Sigmoid colon (tissue), 7 donors: ENCODE data around the gene TMEM256. TPM values are rescaled to one million over a fixed set of nuclear protein-coding genes. Genes with fewer than 3 reads are reported as not detected.

Source experiments
- DNase-seq: peaks from one replicate; pipeline ENCODE4 v3.0.0-alpha.2; 2019
- H3K27ac ChIP-seq, 4 donors: fragments of 200-600 bp; sonication (generic); one replicate each; pipeline ENCODE4 v1.5.1; 2016 to 2019; ENCODE audit warnings: mild to moderate bottlenecking in 1 of 4
- H3K27me3 ChIP-seq, 3 donors: fragments of 200-600 bp; sonication (generic); one replicate each; pipeline ENCODE4 v1.5.1; 2019; ENCODE audit warnings: mild to moderate bottlenecking in 1 of 3
- H3K36me3 ChIP-seq, 4 donors: fragments of 200-600 bp; sonication (generic); one replicate each; pipeline ENCODE4 v1.5.1; 2016 to 2019
- H3K4me1 ChIP-seq, 4 donors: fragments of 200-600 bp; sonication (generic); one replicate each; pipeline ENCODE4 v1.5.1; 2017 to 2019
- H3K4me3 ChIP-seq, 4 donors: fragments of 200-600 bp; sonication (generic); one replicate each; pipeline ENCODE4 v1.5.1; 2017 to 2019; ENCODE audit warnings: mild to moderate bottlenecking in 2 of 4, moderate library complexity in 1 of 4
- H3K9me3 ChIP-seq, 4 donors: fragments of 200-600 bp in 3 of 4; sonication (generic) in 3 of 4; one replicate each; pipeline versions ENCODE4 v1.5.1 to v1.6.1; 2013 to 2019
- EP300 ChIP-seq, 4 donors: sonication (generic); formaldehyde crosslinking; IDR thresholded peaks; one replicate each; pipeline ENCODE4 v1.6.1; 2017; ENCODE audit warnings: antibody characterized with exemption in 4 of 4
- POLR2A ChIP-seq, 2 donors: fragments of 450-650 bp; IDR thresholded peaks; one replicate each; pipeline ENCODE4 v1.6.1; 2016; ENCODE audit warnings: antibody characterized with exemption in 2 of 2, mild to moderate bottlenecking in 2 of 2, moderate library complexity in 2 of 2
- POLR2AphosphoS5 ChIP-seq, 4 donors: sonication (generic); formaldehyde crosslinking; IDR thresholded peaks; one replicate each; pipeline ENCODE4 v1.6.1; 2017; ENCODE audit warnings: antibody characterized with exemption in 4 of 4
- WGBS, 2 donors: extraction: QIAGEN DNeasy Blood & Tissue Kit; methylation state at CpG; one replicate each; pipeline ENCODE4 v1.1.7; 2013; 5-methylcytosine and 5-hydroxymethylcytosine counted together
- intact Hi-C: fragments of 100-400 bp; cut with DNase I; formaldehyde crosslinking; loops from one replicate; pipeline ENCODE4 v1.15.1; 2023
- polyA plus RNA-seq, 3 donors: library from polyadenylated mRNA; stranded (reverse); fragments of 200-250 nt; gene quantifications; one replicate each; pipeline ENCODE4 v1.2.3, GENCODE V29; 2013
- total RNA-seq, 4 donors: library from RNA; depleted of rRNA; stranded (reverse); fragments of >200 nt; gene quantifications; one replicate each; pipeline ENCODE4 v1.1.0, GENCODE V29; 2016
- TF ChIP-seq, protein P1 (sequence below), 4 experiments: fragments of 450-650 bp in 3 of 4; fragments of 200-600 bp in 1 of 4; IDR thresholded peaks; one replicate each; pipeline ENCODE4 v1.5.1; 2016 to 2019; ENCODE audit warnings: antibody characterized with exemption in 4 of 4, mild to moderate bottlenecking in 3 of 4, moderate library complexity in 2 of 4
- donor health status: healthy with polysubstance abuse.
- donor health status: Bipolar disorder and iron deficiency.
- donor health status: healthy.

Gene TMEM256
- total and polyA plus RNA-seq, 7 donors: 19.0 to 357 (median 150) TPM

DNA sequence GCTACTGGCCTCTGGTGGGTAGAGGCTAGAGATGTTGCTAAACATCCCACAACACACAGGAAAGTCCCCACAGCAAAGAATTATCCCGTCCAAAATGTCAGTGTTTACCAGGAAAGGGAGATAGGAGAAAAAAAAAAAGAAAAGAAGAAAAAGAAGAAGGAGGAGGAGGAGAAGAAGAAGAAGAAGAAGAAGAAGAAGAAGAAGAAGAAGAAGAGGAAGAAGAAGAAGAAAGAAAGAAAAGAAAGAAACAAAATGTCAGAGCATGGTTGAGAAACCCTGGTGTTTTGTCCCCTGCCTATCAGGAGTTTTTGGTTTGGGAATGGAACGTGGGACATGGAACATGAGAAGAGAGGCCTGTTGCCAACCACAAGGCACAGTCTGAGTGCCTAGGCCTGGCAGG, 46.5 kb downstream of the TMEM256 start:
- 67 to 86% methylated on average over 2 of the region's 2 CpGs for WGBS, 2 donors
- peaks cover 0 to 39% (median 37%) of the 10 kb centered on the region in 4 donors for H3K4me1 ChIP-seq
- H3K27ac ChIP-seq: peak overlapping the region in 3 of 4 donors; percentile 5 to 54 (median 41)
- intact Hi-C loops: loop anchor here (2.0 kb wide), 2 partner anchors 37 to 47 kb away; partner anchors contain the start of genes PLSCR3 and TMEM256
- DNase-seq: no peak
- no peaks in the 10 kb centered on the region for H3K27me3 ChIP-seq
- H3K9me3 ChIP-seq: no peaks in the 10 kb centered on the region
- TF ChIP-seq, protein P1, sequence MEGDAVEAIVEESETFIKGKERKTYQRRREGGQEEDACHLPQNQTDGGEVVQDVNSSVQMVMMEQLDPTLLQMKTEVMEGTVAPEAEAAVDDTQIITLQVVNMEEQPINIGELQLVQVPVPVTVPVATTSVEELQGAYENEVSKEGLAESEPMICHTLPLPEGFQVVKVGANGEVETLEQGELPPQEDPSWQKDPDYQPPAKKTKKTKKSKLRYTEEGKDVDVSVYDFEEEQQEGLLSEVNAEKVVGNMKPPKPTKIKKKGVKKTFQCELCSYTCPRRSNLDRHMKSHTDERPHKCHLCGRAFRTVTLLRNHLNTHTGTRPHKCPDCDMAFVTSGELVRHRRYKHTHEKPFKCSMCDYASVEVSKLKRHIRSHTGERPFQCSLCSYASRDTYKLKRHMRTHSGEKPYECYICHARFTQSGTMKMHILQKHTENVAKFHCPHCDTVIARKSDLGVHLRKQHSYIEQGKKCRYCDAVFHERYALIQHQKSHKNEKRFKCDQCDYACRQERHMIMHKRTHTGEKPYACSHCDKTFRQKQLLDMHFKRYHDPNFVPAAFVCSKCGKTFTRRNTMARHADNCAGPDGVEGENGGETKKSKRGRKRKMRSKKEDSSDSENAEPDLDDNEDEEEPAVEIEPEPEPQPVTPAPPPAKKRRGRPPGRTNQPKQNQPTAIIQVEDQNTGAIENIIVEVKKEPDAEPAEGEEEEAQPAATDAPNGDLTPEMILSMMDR (IDR thresholded peaks at IDR 0.05): no peak
- no peak for TF ChIP-seq EP300 (IDR thresholded peaks at IDR 0.05)
- TF ChIP-seq POLR2A (IDR thresholded peaks at IDR 0.05): no peak
- TF ChIP-seq POLR2AphosphoS5 (IDR thresholded peaks at IDR 0.05): no peak
- H3K4me3 ChIP-seq: no peak overlapping the region
- no peaks in the 10 kb centered on the region for H3K36me3 ChIP-seq

- 59 to 70% methylated on average over 8 of the region's 8 CpGs for WGBS, 2 donors
- DNase-seq: no peak
- H3K4me3 ChIP-seq: no peak overlapping the region
- no peaks in the 10 kb centered on the region for H3K9me3 ChIP-seq
- H3K4me1 ChIP-seq: peaks cover 0 to 43% (median 38%) of the 10 kb centered on the region in 4 donors
- H3K27me3 ChIP-seq: no peaks in the 10 kb centered on the region
- TF ChIP-seq POLR2A (IDR thresholded peaks at IDR 0.05) (no peak), POLR2AphosphoS5 (IDR thresholded peaks at IDR 0.05) (peak in 1 of 4 donors; percentile 25), EP300 (IDR thresholded peaks at IDR 0.05) (no peak)
- TF ChIP-seq, protein P1 (IDR thresholded peaks at IDR 0.05): no peak
- no peaks in the 10 kb centered on the region for H3K36me3 ChIP-seq
- peak overlapping the region; percentile 41 to 99 (median 51) for H3K27ac ChIP-seq
- intact Hi-C loops: loop anchor here (1.0 to 2.0 kb wide), 3 partner anchors 38 to 81 kb away; partner anchors contain the start of genes PLSCR3 and TMEM256
Measured at GRCh38 chr17:7356756-7357155, 47.1 kb downstream of the TMEM256 start.

- peak; percentile 90 for DNase-seq
Measured at GRCh38 chr17:7356072-7356549, 47.8 kb downstream of the TMEM256 start.

GRCh38 chr17:7355573-7355972, 48.3 kb downstream of the TMEM256 start:
- TF ChIP-seq POLR2A (IDR thresholded peaks at IDR 0.05) (no peak), POLR2AphosphoS5 (IDR thresholded peaks at IDR 0.05) (no peak), EP300 (IDR thresholded peaks at IDR 0.05) (no peak)
- TF ChIP-seq, protein P1 (IDR thresholded peaks at IDR 0.05): no peak
- H3K36me3 ChIP-seq: no peaks in the 10 kb centered on the region
- H3K9me3 ChIP-seq: no peaks in the 10 kb centered on the region
- peak overlapping the region; percentile 41 to 99 (median 51) for H3K27ac ChIP-seq
- H3K4me3 ChIP-seq: no peak overlapping the region
- H3K4me1 ChIP-seq: peaks cover 0 to 50% (median 38%) of the 10 kb centered on the region in 4 donors
- WGBS, 2 donors: 82% methylated on average over 8 of the region's 8 CpGs
- no peaks in the 10 kb centered on the region for H3K27me3 ChIP-seq
- DNase-seq: no peak
- intact Hi-C loops: loop anchor here (2.0 kb wide), 1 partner anchor 205 kb away; the partner anchor contains the start of gene SENP3

More at GRCh38 chr17:7356072-7356549, 47.8 kb downstream of the TMEM256 start:
- peak in 2 of 4 donors; percentile 15 to 17 for TF ChIP-seq POLR2AphosphoS5 (IDR thresholded peaks at IDR 0.05)
- TF ChIP-seq, protein P1 (IDR thresholded peaks at IDR 0.05): peak; percentile 81 to 93 (median 86)
- TF ChIP-seq POLR2A (IDR thresholded peaks at IDR 0.05): no peak
- 5 to 10% methylated on average over 12 of the region's 12 CpGs for WGBS, 2 donors
- Histone ChIP-seq H3K27ac (peak overlapping the region; percentile 41 to 99 (median 51)), H3K9me3 (no peaks in the 10 kb centered on the region), H3K27me3 (no peaks in the 10 kb centered on the region), H3K36me3 (no peaks in the 10 kb centered on the region), H3K4me3 (no peak overlapping the region), H3K4me1 (peaks cover 0 to 45% (median 38%) of the 10 kb centered on the region in 4 donors)
- intact Hi-C loops: loop anchor here (1.0 to 2.0 kb wide), 3 partner anchors 39 to 81 kb away; partner anchors contain the start of genes PLSCR3 and TMEM256
